HUES48 (cell line): ENCODE measurements around the gene HNRNPC.

Source experiments
- H3K27ac ChIP-seq: one replicate; pipeline ENCODE4 v1.7.0; 2013; ENCODE audit warnings: low read depth, low read length, inconsistent platforms
- H3K27me3 ChIP-seq: 2 replicates; pipeline ENCODE4 v1.6.1; 2013; ENCODE audit warnings: mild to moderate bottlenecking, low read length; ENCODE audit not compliant: control insufficient read depth, insufficient read depth
- H3K36me3 ChIP-seq: 2 replicates; pipeline ENCODE4 v1.6.1; 2013; ENCODE audit warnings: low read length; ENCODE audit not compliant: control insufficient read depth, insufficient read depth
- H3K4me1 ChIP-seq: 2 replicates; pipeline ENCODE4 v1.6.1; 2013; ENCODE audit warnings: mild to moderate bottlenecking, low read length; ENCODE audit not compliant: control insufficient read depth, insufficient read depth
- H3K4me3 ChIP-seq: 2 replicates; pipeline ENCODE4 v1.5.1; 2013; ENCODE audit warnings: mild to moderate bottlenecking, low read depth, low read length
- H3K9ac ChIP-seq: 2 replicates; pipeline ENCODE4 v1.6.1; 2013; ENCODE audit warnings: mild to moderate bottlenecking, low read depth, low read length, moderate library complexity
- H3K9me3 ChIP-seq: 2 replicates; pipeline ENCODE4 v1.6.1; 2013; ENCODE audit warnings: low read length; ENCODE audit not compliant: control insufficient read depth, insufficient read depth

HNRNPC gene

GRCh38 chr14:21210023-21210422 is 59.2 kb downstream of the HNRNPC start:
- H3K27me3 ChIP-seq: no peaks in the 10 kb centered on the region
- no peak overlapping the region for H3K9ac ChIP-seq
- H3K4me1 ChIP-seq: peaks cover 35% of the 10 kb centered on the region
- no peak overlapping the region for H3K27ac ChIP-seq
- peaks cover 92% of the 10 kb centered on the region for H3K36me3 ChIP-seq
- H3K9me3 ChIP-seq: no peaks in the 10 kb centered on the region
- H3K4me3 ChIP-seq: no peak overlapping the region

DNA sequence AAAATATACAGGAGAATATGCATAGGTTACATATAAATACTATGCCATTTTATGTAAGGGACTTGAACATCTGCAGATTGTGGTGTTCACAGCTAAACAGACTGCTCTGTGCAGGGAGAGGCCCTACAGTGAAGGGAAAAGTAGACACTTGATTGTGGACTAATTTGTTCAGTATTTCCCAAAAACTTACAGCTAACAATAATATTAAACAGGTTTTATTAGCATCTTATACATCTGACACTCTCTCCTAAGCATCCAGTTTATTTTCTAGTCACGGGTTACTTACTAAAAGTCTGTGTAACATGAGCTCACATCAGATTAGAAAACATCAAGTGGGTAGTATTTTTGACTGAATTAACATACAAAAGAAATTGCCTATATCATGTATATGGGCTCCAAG is 60.1 kb downstream of the HNRNPC start:
- Histone ChIP-seq H3K9me3 (no peaks in the 10 kb centered on the region), H3K36me3 (peaks cover 84% of the 10 kb centered on the region), H3K9ac (no peak overlapping the region), H3K27me3 (no peaks in the 10 kb centered on the region), H3K27ac (no peak overlapping the region), H3K4me3 (no peak overlapping the region), H3K4me1 (peaks cover 35% of the 10 kb centered on the region)

GRCh38 chr14:21208554-21208953 is 60.7 kb downstream of the HNRNPC start:
- Histone ChIP-seq H3K9me3 (no peaks in the 10 kb centered on the region), H3K36me3 (peaks cover 78% of the 10 kb centered on the region), H3K27ac (no peak overlapping the region), H3K4me3 (no peak overlapping the region), H3K9ac (no peak overlapping the region), H3K4me1 (peaks cover 35% of the 10 kb centered on the region), H3K27me3 (no peaks in the 10 kb centered on the region)

GRCh38 chr14:21206753-21207684 is 62.2 kb downstream of the HNRNPC start:
- Histone ChIP-seq H3K36me3 (peaks cover 62% of the 10 kb centered on the region), H3K27ac (peak overlapping the region; percentile 26), H3K4me3 (no peak overlapping the region), H3K9ac (no peak overlapping the region), H3K27me3 (no peaks in the 10 kb centered on the region), H3K4me1 (peaks cover 33% of the 10 kb centered on the region), H3K9me3 (no peaks in the 10 kb centered on the region)

DNA sequence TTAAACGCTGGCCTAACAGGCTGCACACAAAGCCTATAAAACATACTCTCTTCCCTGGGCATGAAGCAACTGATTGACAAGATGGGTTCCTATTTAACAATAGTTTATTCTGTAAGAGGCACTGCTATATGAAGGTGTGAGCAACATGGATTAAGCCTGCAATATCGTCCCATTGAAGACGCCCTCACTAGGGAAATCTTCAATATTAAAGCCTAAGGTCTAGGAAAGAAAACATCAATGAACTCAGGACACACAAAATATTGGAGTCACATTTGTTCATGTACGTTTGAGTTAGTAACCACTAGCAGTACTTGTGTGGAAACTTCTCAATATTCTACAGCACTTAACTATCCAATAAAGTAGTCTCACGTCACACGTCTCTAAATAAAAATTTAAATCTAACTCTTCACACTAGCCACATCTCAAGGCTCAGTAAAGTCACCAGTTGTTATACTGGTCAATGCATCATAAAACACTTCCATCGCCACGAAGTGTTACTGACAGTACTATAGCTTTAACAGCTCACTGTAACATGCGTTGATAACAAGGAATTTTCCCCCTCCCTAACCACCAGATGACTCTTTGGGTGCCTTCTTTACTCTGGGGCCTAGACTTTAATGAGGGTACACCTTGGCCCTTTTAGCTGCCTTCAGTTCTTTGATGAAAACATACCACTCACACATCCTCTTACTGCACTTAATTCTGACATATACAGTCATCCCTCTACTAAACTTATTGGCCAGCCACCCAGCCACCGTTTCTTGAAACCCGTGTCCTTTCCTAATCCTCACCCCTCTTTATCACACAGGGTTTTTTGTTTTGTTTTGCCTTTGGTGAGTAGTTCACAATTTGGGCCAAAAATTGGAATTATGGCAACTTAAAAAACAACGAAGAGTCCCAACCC is 63.3 kb downstream of the HNRNPC start:
- peaks cover 52% of the 10 kb centered on the region for H3K36me3 ChIP-seq
- H3K4me3 ChIP-seq: no peak overlapping the region
- peak overlapping the region; percentile 17 for H3K27ac ChIP-seq
- no peak overlapping the region for H3K9ac ChIP-seq
- H3K4me1 ChIP-seq: peaks cover 31% of the 10 kb centered on the region
- no peaks in the 10 kb centered on the region for H3K27me3 ChIP-seq
- no peaks in the 10 kb centered on the region for H3K9me3 ChIP-seq

DNA sequence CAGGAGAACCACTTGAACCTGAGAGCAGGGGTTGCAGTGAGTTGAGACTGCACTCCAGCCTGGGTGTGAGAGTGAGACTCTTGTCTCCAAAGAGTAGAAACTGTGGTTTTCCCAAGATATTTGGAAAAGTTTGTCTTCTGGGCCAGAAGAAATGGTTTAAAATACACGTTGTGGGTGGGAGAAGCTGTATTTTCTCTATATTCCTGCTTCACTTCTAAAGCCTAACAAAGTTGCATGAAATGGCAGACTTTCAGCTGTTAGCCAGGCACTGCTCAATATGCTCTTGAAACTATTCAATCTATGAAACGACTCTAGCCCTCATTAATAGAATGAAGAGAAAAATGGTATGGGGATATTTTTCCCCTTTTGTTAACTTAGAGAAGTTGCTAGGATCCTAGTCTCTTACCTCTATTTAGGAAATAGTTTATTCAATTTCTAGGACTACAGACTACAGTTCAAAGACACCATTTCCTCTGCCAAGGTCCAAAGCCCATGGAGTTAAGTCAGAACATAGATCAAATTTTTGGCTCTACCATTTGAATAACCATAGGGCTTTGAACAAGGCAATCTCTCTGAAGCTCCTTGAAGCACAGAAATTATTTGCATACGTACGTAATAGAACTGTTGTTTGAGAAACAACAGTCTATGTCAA is 64.1 kb downstream of the HNRNPC start:
- Histone ChIP-seq H3K9me3 (no peaks in the 10 kb centered on the region), H3K4me3 (no peak overlapping the region), H3K9ac (no peak overlapping the region), H3K27me3 (no peaks in the 10 kb centered on the region), H3K27ac (no peak overlapping the region), H3K36me3 (peaks cover 49% of the 10 kb centered on the region), H3K4me1 (peaks cover 31% of the 10 kb centered on the region)

DNA sequence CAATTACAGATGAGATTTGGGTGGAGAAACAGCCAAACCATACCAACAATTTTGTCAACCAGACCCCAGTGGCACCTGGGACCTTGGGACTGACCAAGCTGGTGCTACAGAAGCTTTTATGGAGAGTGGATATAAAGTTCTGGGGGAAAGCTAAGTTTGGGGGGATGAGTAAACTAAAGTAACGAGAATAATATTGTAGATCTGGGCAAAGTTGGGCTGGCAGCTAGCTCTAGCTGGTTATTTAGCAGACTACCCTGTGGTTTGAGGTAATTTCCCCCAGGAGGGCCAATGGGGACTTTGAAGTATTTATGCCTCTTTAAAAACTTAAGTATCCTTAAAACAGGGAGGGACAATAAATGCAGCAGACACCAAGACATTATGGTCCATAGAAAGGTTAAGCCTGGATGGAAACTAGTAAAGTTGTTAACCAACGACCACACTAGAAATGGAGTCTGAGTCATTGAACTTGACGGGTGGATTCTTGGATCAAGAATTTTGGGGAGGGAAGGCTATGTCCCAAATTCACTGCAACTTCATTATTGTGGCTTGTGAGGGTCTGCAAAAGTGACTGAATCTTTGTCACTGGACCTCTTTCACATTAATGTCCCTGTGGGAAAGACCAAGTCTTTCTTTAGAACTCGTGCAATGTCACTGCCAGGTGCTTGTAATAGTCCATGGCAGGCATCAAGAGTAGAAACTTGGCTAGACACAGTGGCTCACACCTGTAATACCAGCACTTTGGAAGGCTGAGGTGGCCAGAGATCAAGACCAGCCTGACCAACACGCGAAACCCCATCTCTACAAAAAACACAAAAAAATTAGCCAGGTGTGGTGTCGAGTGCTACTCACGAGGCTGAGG is 64.8 kb downstream of the HNRNPC start:
- Histone ChIP-seq H3K27ac (peak overlapping the region; percentile 49), H3K4me1 (peaks cover 24% of the 10 kb centered on the region), H3K36me3 (peaks cover 42% of the 10 kb centered on the region), H3K27me3 (no peaks in the 10 kb centered on the region), H3K4me3 (no peak overlapping the region), H3K9ac (no peak overlapping the region), H3K9me3 (no peaks in the 10 kb centered on the region)

GRCh38 chr14:21203470-21204166 is 65.6 kb downstream of the HNRNPC start:
- no peak overlapping the region for H3K4me3 ChIP-seq
- H3K4me1 ChIP-seq: peaks cover 19% of the 10 kb centered on the region
- H3K27ac ChIP-seq: peak overlapping the region; percentile 49
- H3K9ac ChIP-seq: no peak overlapping the region
- peaks cover 34% of the 10 kb centered on the region for H3K36me3 ChIP-seq
- H3K9me3 ChIP-seq: no peaks in the 10 kb centered on the region
- no peaks in the 10 kb centered on the region for H3K27me3 ChIP-seq

DNA sequence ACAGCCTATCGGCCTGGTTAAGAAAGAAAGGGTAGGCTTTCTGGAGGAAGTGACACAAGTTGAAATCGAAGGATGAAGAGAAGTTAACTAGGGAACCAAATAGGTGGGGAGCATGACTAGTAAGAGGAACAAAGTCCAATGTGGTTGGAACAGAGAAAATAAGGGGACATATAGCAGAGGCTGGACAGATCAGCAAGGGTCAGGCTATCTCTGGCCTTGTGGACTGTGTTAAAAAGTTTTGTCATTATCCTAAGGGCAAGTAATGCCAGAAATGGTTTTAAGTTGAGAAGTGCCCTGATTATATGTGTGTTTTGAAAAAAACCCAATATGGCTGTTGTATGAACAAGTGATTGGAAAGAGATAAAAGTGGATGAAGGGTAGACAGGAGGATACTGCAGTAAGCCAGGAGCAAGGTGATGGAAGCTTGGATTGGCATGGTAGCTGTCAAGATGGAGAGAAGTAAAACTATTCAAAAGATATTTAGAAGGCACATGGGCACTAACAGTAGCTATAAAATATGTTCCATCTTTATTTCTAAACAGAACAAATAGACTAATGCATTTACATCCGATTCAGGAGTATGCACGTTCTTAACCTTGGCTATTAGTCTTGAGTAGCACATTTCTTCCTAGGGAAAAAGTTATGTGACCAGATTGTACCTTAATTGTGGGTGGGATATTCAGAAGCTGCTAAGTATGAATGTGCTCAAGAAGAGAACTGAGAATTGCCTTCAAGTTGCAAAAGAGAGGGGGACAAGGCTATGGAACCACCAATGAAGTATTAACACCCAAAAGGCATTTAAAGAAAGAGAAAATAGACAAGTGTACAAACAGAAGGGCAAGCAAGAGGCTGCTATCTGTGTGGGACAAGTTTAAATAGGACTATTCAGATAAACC is 66.5 kb downstream of the HNRNPC start:
- Histone ChIP-seq H3K4me3 (no peak overlapping the region), H3K27me3 (no peaks in the 10 kb centered on the region), H3K36me3 (peaks cover 25% of the 10 kb centered on the region), H3K9me3 (no peaks in the 10 kb centered on the region), H3K27ac (peak overlapping the region; percentile 49), H3K4me1 (peaks cover 14% of the 10 kb centered on the region), H3K9ac (no peak overlapping the region)
